HG02642 (cell line): Measurements from ENCODE around the gene CGN.

Source experiments
- ATAC-seq: cut with Tn5 transposase; IDR thresholded peaks from one replicate; pipeline ENCODE4 v1.9.1; 2021; ENCODE audit warnings: mild to moderate bottlenecking; ENCODE audit not compliant: unreplicated experiment, poor library complexity

The CGN gene

GRCh38 chr1:151501474-151501873 is 9.7 kb upstream of the CGN start:
- no peak for ATAC-seq

- ATAC-seq = no peak
Measured at GRCh38 chr1:151502035-151502700, 9.0 kb upstream of the CGN start.

GRCh38 chr1:151502859-151503780 is 8.1 kb upstream of the CGN start:
- ATAC-seq = no peak

GRCh38 chr1:151504252-151504651 is 6.9 kb upstream of the CGN start:
- ATAC-seq = no peak

- ATAC-seq = no peak
Measured at GRCh38 chr1:151504759-151505158, 6.4 kb upstream of the CGN start.

- no peak for ATAC-seq
Measured at GRCh38 chr1:151508833-151509232, 2.4 kb upstream of the CGN start.

- ATAC-seq = no peak
Measured at GRCh38 chr1:151509350-151510019, 1.7 kb upstream of the CGN start.

GRCh38 chr1:151510020-151510405 is 1.2 kb upstream of the CGN start:
- no peak for ATAC-seq

- peak; percentile 6 for ATAC-seq
Measured at GRCh38 chr1:151510614-151510956, 602 bp upstream of the CGN start.

- peak; percentile 13 for ATAC-seq
Measured at GRCh38 chr1:151511636-151512215, 539 bp downstream of the CGN start.

- no peak for ATAC-seq
Measured at GRCh38 chr1:151512326-151512725, 1.1 kb downstream of the CGN start.

GRCh38 chr1:151512801-151513625 is 1.8 kb downstream of the CGN start:
- no peak for ATAC-seq

GRCh38 chr1:151513626-151514121 is 2.5 kb downstream of the CGN start:
- no peak for ATAC-seq

- ATAC-seq = no peak
Measured at GRCh38 chr1:151514366-151514765, 3.2 kb downstream of the CGN start.

- ATAC-seq = no peak
Measured at GRCh38 chr1:151515265-151515664, 4.1 kb downstream of the CGN start.

GRCh38 chr1:151516031-151516511 is 4.9 kb downstream of the CGN start:
- no peak for ATAC-seq

- no peak for ATAC-seq
Measured at GRCh38 chr1:151518431-151518830, 7.2 kb downstream of the CGN start.

- no peak for ATAC-seq
Measured at GRCh38 chr1:151518936-151519335, 7.7 kb downstream of the CGN start.

GRCh38 chr1:151519667-151520066 is 8.5 kb downstream of the CGN start:
- no peak for ATAC-seq

- no peak for ATAC-seq
Measured at GRCh38 chr1:151520359-151520758, 9.2 kb downstream of the CGN start.
